PC-9 (cell line): ENCODE data around the gene RPS6KA4.

Experiments used
- EZH2 ChIP-seq: fragments of 200-600 bp; sonication (generic); IDR thresholded peaks from 2 replicates; pipeline ENCODE4 v1.8.0; 2017; ENCODE audit warnings: antibody characterized with exemption, low read depth
- TF ChIP-seq, protein P1 (sequence below): fragments of 200-600 bp; sonication (generic); conservative IDR thresholded peaks from 2 replicates; pipeline ENCODE4 v1.6.1; 2017; ENCODE audit warnings: mixed run types, antibody characterized with exemption, mild to moderate bottlenecking, moderate library complexity

GRCh38 chr11:64390558-64390957 is 31.6 kb downstream of the RPS6KA4 start:
- TF ChIP-seq, protein P1, sequence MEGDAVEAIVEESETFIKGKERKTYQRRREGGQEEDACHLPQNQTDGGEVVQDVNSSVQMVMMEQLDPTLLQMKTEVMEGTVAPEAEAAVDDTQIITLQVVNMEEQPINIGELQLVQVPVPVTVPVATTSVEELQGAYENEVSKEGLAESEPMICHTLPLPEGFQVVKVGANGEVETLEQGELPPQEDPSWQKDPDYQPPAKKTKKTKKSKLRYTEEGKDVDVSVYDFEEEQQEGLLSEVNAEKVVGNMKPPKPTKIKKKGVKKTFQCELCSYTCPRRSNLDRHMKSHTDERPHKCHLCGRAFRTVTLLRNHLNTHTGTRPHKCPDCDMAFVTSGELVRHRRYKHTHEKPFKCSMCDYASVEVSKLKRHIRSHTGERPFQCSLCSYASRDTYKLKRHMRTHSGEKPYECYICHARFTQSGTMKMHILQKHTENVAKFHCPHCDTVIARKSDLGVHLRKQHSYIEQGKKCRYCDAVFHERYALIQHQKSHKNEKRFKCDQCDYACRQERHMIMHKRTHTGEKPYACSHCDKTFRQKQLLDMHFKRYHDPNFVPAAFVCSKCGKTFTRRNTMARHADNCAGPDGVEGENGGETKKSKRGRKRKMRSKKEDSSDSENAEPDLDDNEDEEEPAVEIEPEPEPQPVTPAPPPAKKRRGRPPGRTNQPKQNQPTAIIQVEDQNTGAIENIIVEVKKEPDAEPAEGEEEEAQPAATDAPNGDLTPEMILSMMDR, result no peak
- TF ChIP-seq EZH2, result no peak
